Stomach (tissue), 4 donors: ENCODE results near the gene MLLT10.

Experiments used
- CTCF ChIP-seq, 7 experiments: fragments of 450-650 bp in 4 of 7; fragments of 200-600 bp in 3 of 7; sonication (generic) in 3 of 7; IDR thresholded peaks; one replicate each; pipeline ENCODE4 v1.5.1; 2016 to 2019; ENCODE audit warnings: antibody characterized with exemption in 7 of 7, control low read depth in 2 of 7, mild to moderate bottlenecking in 1 of 7
- POLR2A ChIP-seq, 4 donors: fragments of 450-650 bp; IDR thresholded peaks; one replicate each; pipeline ENCODE4 v1.6.1; 2016; ENCODE audit warnings: antibody characterized with exemption in 4 of 4, control low read depth in 2 of 4, mild to moderate bottlenecking in 1 of 4, moderate library complexity in 1 of 4
- POLR2AphosphoS5 ChIP-seq, 3 donors: sonication (generic); formaldehyde crosslinking; IDR thresholded peaks; one replicate each; pipeline ENCODE4 v1.6.1; 2016; ENCODE audit warnings: antibody characterized with exemption in 3 of 3

- TF ChIP-seq CTCF (IDR thresholded peaks at IDR 0.05) (no peak), POLR2AphosphoS5 (IDR thresholded peaks at IDR 0.05) (no peak), POLR2A (IDR thresholded peaks at IDR 0.05) (no peak)
These were observed 70.6 kb downstream of the MLLT10 start for GRCh38 chr10:21604651-21605050.
